OCI-LY3 (cell line): Measurements from ENCODE around the gene ASS1.

Experiments used
- EZH2phosphoT487 ChIP-seq: fragments of 200-600 bp; shearing (Covaris generic); IDR thresholded peaks from 2 replicates; pipeline ENCODE4 v1.6.1; 2018; ENCODE audit warnings: antibody characterized with exemption, mixed run types, low read depth
- TF ChIP-seq, protein P1 (sequence below): fragments of 200-600, 300-600 bp; sonication (generic); IDR thresholded peaks from 2 replicates; pipeline ENCODE4 v1.5.1; 2014; ENCODE audit warnings: antibody characterized with exemption, low read length, low read depth

DNA sequence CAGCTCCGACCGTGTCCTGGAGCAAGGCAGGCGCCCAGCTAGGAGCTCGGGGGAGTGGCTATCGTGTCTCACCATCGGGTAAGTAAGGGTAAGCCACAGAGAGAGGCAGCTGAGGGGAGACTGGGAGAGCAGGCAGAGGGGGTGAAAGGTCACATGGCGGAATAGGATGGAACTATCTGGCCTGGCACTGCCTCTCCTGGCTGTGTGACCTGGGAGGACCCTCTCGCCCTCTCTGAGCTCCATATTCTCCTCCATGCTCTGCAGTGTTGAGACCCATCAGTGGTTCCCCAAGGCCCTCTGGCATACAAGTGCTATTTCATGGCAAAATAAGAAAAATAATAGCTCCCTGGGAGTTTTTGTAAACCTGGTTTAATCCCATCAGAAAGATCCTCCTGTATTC lies 43.9 kb upstream of the ASS1 start:
- TF ChIP-seq, protein P1, sequence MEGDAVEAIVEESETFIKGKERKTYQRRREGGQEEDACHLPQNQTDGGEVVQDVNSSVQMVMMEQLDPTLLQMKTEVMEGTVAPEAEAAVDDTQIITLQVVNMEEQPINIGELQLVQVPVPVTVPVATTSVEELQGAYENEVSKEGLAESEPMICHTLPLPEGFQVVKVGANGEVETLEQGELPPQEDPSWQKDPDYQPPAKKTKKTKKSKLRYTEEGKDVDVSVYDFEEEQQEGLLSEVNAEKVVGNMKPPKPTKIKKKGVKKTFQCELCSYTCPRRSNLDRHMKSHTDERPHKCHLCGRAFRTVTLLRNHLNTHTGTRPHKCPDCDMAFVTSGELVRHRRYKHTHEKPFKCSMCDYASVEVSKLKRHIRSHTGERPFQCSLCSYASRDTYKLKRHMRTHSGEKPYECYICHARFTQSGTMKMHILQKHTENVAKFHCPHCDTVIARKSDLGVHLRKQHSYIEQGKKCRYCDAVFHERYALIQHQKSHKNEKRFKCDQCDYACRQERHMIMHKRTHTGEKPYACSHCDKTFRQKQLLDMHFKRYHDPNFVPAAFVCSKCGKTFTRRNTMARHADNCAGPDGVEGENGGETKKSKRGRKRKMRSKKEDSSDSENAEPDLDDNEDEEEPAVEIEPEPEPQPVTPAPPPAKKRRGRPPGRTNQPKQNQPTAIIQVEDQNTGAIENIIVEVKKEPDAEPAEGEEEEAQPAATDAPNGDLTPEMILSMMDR: no peak
- no peak for TF ChIP-seq EZH2phosphoT487
